T-helper 1 cell treated with Interleukin-12 subunit alpha and Interleukin-12 subunit beta and Interleukin-4 antibody, amounts not matched to agents 30 ng/mL and 1 ng/mL, for 36 hours (primary cell): ENCODE data around the gene TNIK. TPM values are rescaled to one million over a fixed set of nuclear protein-coding genes. Genes with fewer than 3 reads are reported as not detected.

Experiments used
- intact Hi-C: fragments of 100-400 bp; cut with micrococcal nuclease; formaldehyde crosslinking; loops from one replicate; pipeline ENCODE4 v1.15.1; 2024
- total RNA-seq: library from RNA; stranded (reverse); gene quantifications from 2 replicates; pipeline ENCODE4 v1.2.3, GENCODE V29; 2022

The TNIK gene
- total RNA-seq = 51.5 and 54.0 TPM in 2 replicates

- intact Hi-C loops = loop anchor here (1.0 to 10.0 kb wide), 22 partner anchors 20 to 1688 kb away; partner anchors contain the start of genes ECT2, EIF5A2, FNDC3B and MYNN
Measured at GRCh38 chr3:171459942-171460724, at the start of gene TNIK. TNIK (minus strand) TSS chr3:171460405; CDS start chr3:171460063, 342 bp downstream.

- intact Hi-C loops = no loop called here
Measured at GRCh38 chr3:171508676-171509075, 48.5 kb upstream of the TNIK start.

- intact Hi-C loops = no loop called here
Measured at GRCh38 chr3:171508206-171508605, 48.0 kb upstream of the TNIK start.

GRCh38 chr3:171506743-171507319 lies 46.6 kb upstream of the TNIK start:
- intact Hi-C loops = no loop called here

GRCh38 chr3:171505822-171506333 lies 45.7 kb upstream of the TNIK start:
- intact Hi-C loops = no loop called here

- intact Hi-C loops = no loop called here
Measured at GRCh38 chr3:171504376-171504775, 44.2 kb upstream of the TNIK start.

GRCh38 chr3:171503817-171504216 lies 43.6 kb upstream of the TNIK start:
- intact Hi-C loops = no loop called here

- intact Hi-C loops = loop anchor here (10.0 kb wide), 2 partner anchors 1016 to 1096 kb away; no protein-coding TSS in a partner anchor
Measured at GRCh38 chr3:171498921-171499320, 38.7 kb upstream of the TNIK start.

GRCh38 chr3:171497468-171497867 lies 37.3 kb upstream of the TNIK start:
- intact Hi-C loops = loop anchor here (10.0 kb wide), 2 partner anchors 1017 to 1097 kb away; no protein-coding TSS in a partner anchor

GRCh38 chr3:171495413-171495812 lies 35.2 kb upstream of the TNIK start:
- intact Hi-C loops = loop anchor here (2.0 to 10.0 kb wide), 5 partner anchors 19 to 1099 kb away; no protein-coding TSS in a partner anchor

- intact Hi-C loops = loop anchor here (1.0 to 10.0 kb wide), 11 partner anchors 20 to 1100 kb away; partner anchors contain the start of genes EIF5A2, FNDC3B and RPL22L1
Measured at GRCh38 chr3:171494457-171495109, 34.4 kb upstream of the TNIK start.

GRCh38 chr3:171491361-171491760 lies 31.2 kb upstream of the TNIK start:
- intact Hi-C loops = loop anchor here (1.0 to 10.0 kb wide), 9 partner anchors 11 to 1259 kb away; partner anchors contain the start of genes ECT2, EIF5A2, FNDC3B and RPL22L1

- intact Hi-C loops = loop anchor here (1.0 to 10.0 kb wide), 9 partner anchors 11 to 1260 kb away; partner anchors contain the start of genes ECT2, EIF5A2, FNDC3B and RPL22L1
Measured at GRCh38 chr3:171490901-171491300, 30.7 kb upstream of the TNIK start.

GRCh38 chr3:171489348-171489747 lies 29.1 kb upstream of the TNIK start:
- intact Hi-C loops = no loop called here

- intact Hi-C loops = no loop called here
Measured at GRCh38 chr3:171488479-171488878, 28.3 kb upstream of the TNIK start.

- intact Hi-C loops = no loop called here
Measured at GRCh38 chr3:171487382-171487781, 27.2 kb upstream of the TNIK start.

- intact Hi-C loops = no loop called here
Measured at GRCh38 chr3:171485338-171485737, 25.1 kb upstream of the TNIK start.

- intact Hi-C loops = loop anchor here (5.0 kb wide), 1 partner anchor 626 kb away; no protein-coding TSS in a partner anchor
Measured at GRCh38 chr3:171481011-171481410, 20.8 kb upstream of the TNIK start.

- intact Hi-C loops = loop anchor here (1.0 to 5.0 kb wide), 4 partner anchors 11 to 627 kb away; partner anchors contain the start of gene TNIK
Measured at GRCh38 chr3:171480526-171480925, 20.3 kb upstream of the TNIK start.

- intact Hi-C loops = no loop called here
Measured at GRCh38 chr3:171476532-171477102, 16.4 kb upstream of the TNIK start.

GRCh38 chr3:171472552-171472951 lies 12.3 kb upstream of the TNIK start:
- intact Hi-C loops = no loop called here
